GM23338 (cell line): Measurements from ENCODE around the gene RASSF4. TPM values are rescaled to one million over a fixed set of nuclear protein-coding genes. Genes with fewer than 3 reads are reported as not detected.

Source experiments
- ATAC-seq: fragments of 200-7000 bp; cut with Tn5 transposase; 3 replicates; pipeline ENCODE4 v1.9.1; 2020
- DNase-seq: peaks from one replicate; pipeline ENCODE4 v3.0.0-alpha.2; 2015; ENCODE audit warnings: low spot score
- H2AFZ ChIP-seq: fragments of 200-600 bp; sonication (generic); 2 replicates; pipeline ENCODE4 v1.8.0; 2016; ENCODE audit warnings: antibody characterized with exemption, mild to moderate bottlenecking, moderate library complexity
- H3F3A ChIP-seq: fragments of 200-600 bp; sonication (generic); replicated peaks from 2 replicates; pipeline ENCODE4 v1.8.0; 2017; ENCODE audit warnings: antibody characterized with exemption, mixed run types, low read depth
- H3K27ac ChIP-seq: fragments of 200-600 bp; sonication (generic); 2 replicates; pipeline ENCODE4 v1.6.1; 2016; ENCODE audit warnings: low read depth
- H3K27me3 ChIP-seq: fragments of 200-600 bp; sonication (generic); 2 replicates; pipeline ENCODE4 v1.8.0; 2016; ENCODE audit warnings: mild to moderate bottlenecking, mixed run types, moderate library complexity; ENCODE audit not compliant: insufficient read depth
- H3K36me3 ChIP-seq: fragments of 200-600 bp; sonication (generic); 2 replicates; pipeline ENCODE4 v1.8.0; 2016; ENCODE audit warnings: mild to moderate bottlenecking; ENCODE audit not compliant: insufficient read depth
- H3K4me1 ChIP-seq: fragments of 200-600 bp; sonication (generic); 2 replicates; pipeline ENCODE4 v1.8.0; 2016; ENCODE audit warnings: mild to moderate bottlenecking, moderate library complexity; ENCODE audit not compliant: insufficient read depth
- H3K4me2 ChIP-seq: fragments of 200-600 bp; sonication (generic); 2 replicates; pipeline ENCODE4 v1.7.1; 2017; ENCODE audit warnings: mixed run types
- H3K4me3 ChIP-seq: fragments of 200-600 bp; sonication (generic); 2 replicates; pipeline ENCODE4 v1.6.1; 2016; ENCODE audit warnings: mixed run types
- H3K79me2 ChIP-seq: fragments of 200-600 bp; sonication (generic); replicated peaks from 2 replicates; pipeline ENCODE4 v1.8.0; 2017; ENCODE audit warnings: mild to moderate bottlenecking; ENCODE audit not compliant: insufficient read depth
- H3K9me2 ChIP-seq: fragments of 200-600 bp; sonication (generic); 2 replicates; pipeline ENCODE4 v1.8.0; 2017; ENCODE audit not compliant: insufficient read depth
- H4K20me1 ChIP-seq: fragments of 200-600 bp; sonication (generic); replicated peaks from 2 replicates; pipeline ENCODE4 v1.8.0; 2017; ENCODE audit warnings: mild to moderate bottlenecking; ENCODE audit not compliant: insufficient read depth
- H3K27ac Mint-ChIP-seq: 2 replicates; pipeline ENCODE4 v1.8.0; 2020; ENCODE audit warnings: inconsistent platforms, mild to moderate bottlenecking, moderate library complexity, mixed read lengths
- H3K27me3 Mint-ChIP-seq: 3 replicates; pipeline ENCODE4 v1.8.0; 2022; ENCODE audit warnings: low read depth, mild to moderate bottlenecking, moderate library complexity, mixed read lengths, inconsistent platforms; ENCODE audit not compliant: insufficient read depth, poor library complexity
- H3K36me3 Mint-ChIP-seq: 3 replicates; pipeline ENCODE4 v1.8.0; 2021; ENCODE audit warnings: low read depth, mild to moderate bottlenecking, inconsistent platforms, moderate library complexity, mixed read lengths
- H3K4me1 Mint-ChIP-seq: 3 replicates; pipeline ENCODE4 v1.8.0; 2020; ENCODE audit warnings: mild to moderate bottlenecking, inconsistent platforms, mixed read lengths
- H3K4me3 Mint-ChIP-seq: 3 replicates; pipeline ENCODE4 v1.8.0; 2021; ENCODE audit warnings: moderate library complexity, mild to moderate bottlenecking, inconsistent platforms, mixed read lengths
- H3K9me3 Mint-ChIP-seq: 3 replicates; pipeline ENCODE4 v1.8.0; 2020; ENCODE audit warnings: moderate library complexity, mild to moderate bottlenecking, inconsistent platforms, mixed read lengths
- CREB1 ChIP-seq: fragments of 250-450 bp; sonication (Bioruptor Pico); IDR thresholded peaks from 2 replicates; pipeline ENCODE4 v1.5.0; 2020; ENCODE audit warnings: low read depth, mild to moderate bottlenecking, moderate library complexity
- CTCF ChIP-seq, 2 experiments: fragments of 200-600 bp in 1 of 2; sonication (generic) in 1 of 2; conservative IDR thresholded peaks; 2 replicates each; pipeline versions ENCODE4 v1.5.1 to v1.6.1; 2016 to 2017; ENCODE audit warnings: antibody characterized with exemption in 2 of 2, low read depth in 2 of 2, mild to moderate bottlenecking in 2 of 2, moderate library complexity in 1 of 2
- ETS1 ChIP-seq: IDR thresholded peaks from 2 replicates; pipeline ENCODE4 v1.6.1; 2016; ENCODE audit warnings: antibody characterized with exemption
- EZH2 ChIP-seq: fragments of 200-600 bp; sonication (generic); IDR thresholded peaks from one replicate; pipeline ENCODE4 v1.8.0; 2017; ENCODE audit warnings: antibody characterized with exemption, mild to moderate bottlenecking, low read depth; ENCODE audit not compliant: unreplicated experiment
- EZH2phosphoT487 ChIP-seq: fragments of 200-600 bp; sonication (generic); IDR thresholded peaks from one replicate; pipeline ENCODE4 v1.8.1; 2018; ENCODE audit warnings: antibody characterized with exemption; ENCODE audit not compliant: unreplicated experiment
- JUNB ChIP-seq: IDR thresholded peaks from one replicate; pipeline ENCODE4 v1.6.1; 2016; ENCODE audit warnings: antibody characterized with exemption; ENCODE audit not compliant: unreplicated experiment
- NANOG ChIP-seq: IDR thresholded peaks from 2 replicates; pipeline ENCODE4 v1.6.1; 2016; ENCODE audit warnings: antibody characterized with exemption, borderline replicate concordance
- POLR2AphosphoS5 ChIP-seq: IDR thresholded peaks from 2 replicates; pipeline ENCODE4 v1.6.1; 2016; ENCODE audit warnings: antibody characterized with exemption, low read depth
- REST ChIP-seq: IDR thresholded peaks from one replicate; pipeline ENCODE4 v1.6.1; 2018; ENCODE audit warnings: antibody characterized with exemption; ENCODE audit not compliant: unreplicated experiment
- STAT1 ChIP-seq: IDR thresholded peaks from one replicate; pipeline ENCODE4 v1.6.1; 2016; ENCODE audit warnings: antibody characterized with exemption; ENCODE audit not compliant: unreplicated experiment
- ZNF114 ChIP-seq: fragments of 250-450 bp; sonication (Bioruptor Pico); IDR thresholded peaks from 2 replicates; pipeline ENCODE4 v1.5.0; 2020; ENCODE audit warnings: mild to moderate bottlenecking, moderate library complexity
- ZNF331 ChIP-seq: fragments of 250-450 bp; sonication (Bioruptor Pico); IDR thresholded peaks from 2 replicates; pipeline ENCODE4 v1.5.0; 2020; ENCODE audit warnings: low read depth, mild to moderate bottlenecking, moderate library complexity
- ZNF462 ChIP-seq: fragments of 250-450 bp; sonication (Bioruptor Pico); IDR thresholded peaks from 2 replicates; pipeline ENCODE4 v1.5.0; 2020; ENCODE audit warnings: mild to moderate bottlenecking, moderate library complexity
- polyA plus RNA-seq: library from polyadenylated mRNA; unstranded; fragments of >200 nt; fragmentation: Nextera tagmentation; extraction: Ambion mirVana; gene quantifications from 2 replicates; pipeline ENCODE4 v1.2.1, GENCODE V29; 2016
- total RNA-seq: library from RNA; depleted of rRNA; stranded (reverse); fragments of >200 nt; shearing (Covaris generic); gene quantifications from 2 replicates; pipeline ENCODE4 v1.2.3, GENCODE V29; 2014

RASSF4 gene
- total and polyA plus RNA-seq, 2 experiments from 2014 or later = 12.4 to 13.6 TPM

- no peaks in the 10 kb centered on the region for H3F3A ChIP-seq
- Mint-ChIP-seq H3K4me3 (no peak overlapping the region), H3K9me3 (no peaks in the 10 kb centered on the region), H3K4me1 (peaks cover 55% of the 10 kb centered on the region), H3K36me3 (no peaks in the 10 kb centered on the region; the same call in 2 of the 3 replicates), H3K27me3 (peaks cover 18% of the 10 kb centered on the region), H3K27ac (no peak overlapping the region)
- no peaks in the 10 kb centered on the region for H3K36me3 ChIP-seq
- H3K4me1 ChIP-seq = peaks cover 37% of the 10 kb centered on the region
- H3K27ac ChIP-seq = no peak overlapping the region
- TF ChIP-seq ETS1 (no peak), EZH2 (no peak), REST (no peak), STAT1 (no peak), ZNF462 (CRISPR knock-in tag) (no peak), NANOG (no peak), EZH2phosphoT487 (no peak), POLR2AphosphoS5 (no peak), ZNF331 (CRISPR knock-in tag) (no peak), CTCF (conservative IDR thresholded peaks at IDR 0.05; ENCODE audit: low read depth in 2 of 2) (no peak), CREB1 (no peak), JUNB (no peak), ZNF114 (CRISPR knock-in tag) (no peak)
- H3K4me2 ChIP-seq = no peak overlapping the region
- no peak for DNase-seq
- H3K9me2 ChIP-seq = no peaks in the 10 kb centered on the region
- ATAC-seq = no peak
- H3K79me2 ChIP-seq = no peaks in the 10 kb centered on the region
- no peaks in the 10 kb centered on the region for H4K20me1 ChIP-seq
- H3K27me3 ChIP-seq = no peaks in the 10 kb centered on the region
- no peak overlapping the region for H2AFZ ChIP-seq
- no peak overlapping the region for H3K4me3 ChIP-seq
Observed at GRCh38 chr10:44982114-44982460, 22.5 kb downstream of the RASSF4 start.
